NCI-H82 treated with DMSO at 0.1 percent for 48 hours (cell line): Measurements from ENCODE around the gene FRMPD4.
A peak's percentile ranks its signal among the peaks of the same experiment; 100 is the strongest.

Experiments used
- DNase-seq: peaks from one replicate; lab custom pipeline; 2025; ENCODE audit not compliant: unreplicated experiment; lab: John Stamatoyannopoulos, UW

FRMPD4 gene

DNA sequence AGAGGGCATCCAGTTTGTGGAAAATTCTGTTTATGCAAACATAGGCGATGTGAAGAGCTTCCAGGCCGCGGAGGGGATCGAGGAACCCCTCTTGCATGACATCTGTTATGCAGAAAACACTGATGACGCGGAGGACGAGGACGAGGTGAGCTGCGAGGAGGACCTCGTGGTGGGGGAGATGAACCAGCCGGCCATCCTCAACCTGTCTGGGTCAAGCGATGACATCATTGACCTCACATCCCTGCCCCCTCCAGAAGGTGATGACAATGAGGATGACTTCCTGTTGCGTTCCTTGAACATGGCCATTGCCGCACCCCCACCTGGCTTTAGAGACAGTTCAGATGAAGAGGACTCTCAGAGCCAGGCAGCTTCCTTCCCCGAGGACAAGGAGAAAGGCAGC is 578.3 kb downstream of the FRMPD4 start:
- DNase-seq = no peak

DNA sequence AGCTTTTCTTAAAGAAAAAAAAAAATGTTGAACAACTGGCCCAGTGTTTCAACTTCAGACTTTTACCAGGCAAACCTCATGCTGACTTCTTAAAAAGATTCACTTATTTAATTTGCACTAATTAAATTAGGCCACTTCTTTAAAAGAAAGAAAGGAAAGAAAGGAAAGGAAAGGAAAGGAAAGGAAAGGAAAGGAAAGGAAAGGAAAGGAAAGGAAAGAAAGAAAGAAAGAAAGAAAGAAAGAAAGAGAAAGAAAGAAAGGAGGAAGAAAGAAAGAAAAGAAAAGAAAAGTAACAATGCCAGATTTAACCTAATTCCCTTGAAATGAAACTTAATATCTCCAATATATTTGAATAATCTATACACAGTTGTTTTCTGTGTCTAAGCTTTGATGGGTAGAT is 581.6 kb downstream of the FRMPD4 start:
- no peak for DNase-seq

DNA sequence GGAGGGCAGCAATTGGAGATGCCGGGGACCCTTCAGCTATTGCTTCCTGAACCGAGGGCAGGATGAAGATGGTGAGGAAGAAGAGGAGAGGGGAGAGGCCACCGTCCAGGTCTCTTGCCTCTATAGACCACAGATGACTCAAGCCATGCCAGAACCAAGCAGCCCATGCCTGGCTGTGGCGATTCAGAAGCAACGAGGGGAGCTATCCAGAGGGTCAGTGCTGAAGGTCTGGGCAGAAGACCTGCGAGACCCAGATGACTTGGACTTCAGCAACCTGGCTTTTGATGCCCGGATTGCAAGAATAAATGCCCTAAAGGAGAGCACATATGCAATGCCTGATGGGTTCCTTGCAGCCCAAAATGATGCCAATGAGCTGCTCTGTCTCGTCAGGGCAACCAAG is 582.8 kb downstream of the FRMPD4 start:
- DNase-seq = no peak

DNA sequence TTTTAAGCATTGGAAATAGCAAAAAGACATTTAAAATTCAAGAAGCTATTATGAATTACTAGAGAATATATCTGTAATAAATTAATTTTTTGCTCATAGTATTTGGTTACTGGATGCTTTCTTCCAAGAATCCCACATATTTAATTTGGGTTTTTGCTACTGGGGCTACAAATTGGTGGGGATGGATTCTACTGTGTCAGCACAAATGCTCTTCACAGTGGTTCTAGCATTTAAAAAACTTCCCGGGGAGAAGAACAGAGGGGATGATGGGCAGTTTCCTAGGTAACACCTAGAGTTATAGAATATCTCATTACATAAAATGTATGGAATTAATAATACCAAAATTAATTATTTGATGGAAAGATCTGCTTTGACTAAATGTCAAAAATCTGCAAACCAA is 584.0 kb downstream of the FRMPD4 start:
- DNase-seq = no peak

DNA sequence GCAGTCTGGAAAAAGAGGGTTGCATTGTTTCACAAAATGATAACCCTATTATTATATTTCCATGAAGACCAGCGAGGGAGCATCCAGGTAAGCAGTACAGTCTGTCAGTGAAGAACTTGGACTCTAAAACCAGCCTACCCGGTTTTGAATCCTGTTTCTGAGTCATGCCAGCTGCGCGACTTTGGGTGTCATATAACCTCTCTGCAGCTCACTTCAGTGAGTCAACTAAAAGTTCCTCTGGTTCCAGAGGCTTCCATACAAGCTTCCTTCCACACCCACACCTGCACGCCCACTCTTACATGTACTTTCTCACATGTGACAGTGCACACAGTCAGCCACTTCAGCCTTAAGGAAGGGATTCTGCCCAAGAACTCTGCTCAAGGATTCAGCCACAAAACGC is 603.1 kb downstream of the FRMPD4 start:
- no peak for DNase-seq

DNA sequence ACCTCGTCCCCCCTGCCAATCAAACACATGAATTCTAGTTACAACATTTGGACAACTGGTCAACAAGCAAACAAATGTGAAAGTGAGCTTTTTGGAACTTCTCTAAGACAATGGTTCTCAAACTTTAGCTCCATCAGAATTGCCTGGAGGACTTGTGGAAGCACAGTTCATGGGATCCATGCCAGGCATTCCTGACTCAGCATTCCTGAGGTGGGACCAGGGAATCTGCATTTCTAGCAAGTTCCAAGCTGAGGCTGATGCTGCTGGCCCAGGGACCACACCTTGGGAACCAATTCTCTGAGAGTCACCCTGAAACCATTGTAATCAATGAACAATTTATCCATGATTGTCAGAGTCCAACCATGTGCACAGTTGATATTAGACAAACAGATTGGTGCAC is 609.2 kb downstream of the FRMPD4 start:
- DNase-seq = no peak

DNA sequence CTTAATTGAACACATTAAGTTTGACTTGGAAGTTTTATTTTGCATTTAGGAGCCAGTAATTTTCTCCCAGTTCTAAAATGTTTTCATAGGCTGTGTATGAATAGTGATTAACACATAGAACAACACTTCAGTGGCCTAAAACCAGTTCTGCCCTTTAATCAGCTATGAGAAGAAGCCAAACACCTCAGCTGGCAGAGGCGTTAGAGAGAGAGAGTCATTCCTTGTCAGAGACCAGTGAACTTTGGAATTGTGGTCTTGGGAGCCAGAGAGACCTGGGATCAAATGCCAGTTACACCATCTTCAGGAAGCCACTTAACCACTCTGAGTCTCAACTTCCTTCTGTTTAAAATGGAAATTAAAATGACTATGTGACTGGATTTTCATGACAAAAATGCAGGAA is 613.6 kb downstream of the FRMPD4 start:
- DNase-seq = no peak

DNA sequence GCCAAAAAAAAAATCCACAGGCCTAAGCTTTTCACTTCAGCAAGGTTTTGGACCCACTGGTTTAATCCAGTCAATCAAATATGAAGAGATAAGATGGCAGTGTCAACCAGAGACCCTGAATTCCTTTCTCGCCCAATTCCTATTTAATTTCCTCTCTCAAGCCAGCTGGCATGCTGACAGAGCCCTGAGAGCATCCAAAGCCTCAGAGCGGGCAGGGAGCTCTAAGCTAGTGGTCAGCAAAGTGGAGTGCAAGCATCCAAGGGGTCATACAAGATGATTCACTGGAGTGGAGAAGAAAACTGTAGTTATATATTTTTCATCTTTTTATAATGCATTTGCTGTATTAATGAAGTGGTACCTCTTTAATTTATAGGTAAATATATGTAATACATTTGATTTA is 615.1 kb downstream of the FRMPD4 start:
- DNase-seq = no peak

DNA sequence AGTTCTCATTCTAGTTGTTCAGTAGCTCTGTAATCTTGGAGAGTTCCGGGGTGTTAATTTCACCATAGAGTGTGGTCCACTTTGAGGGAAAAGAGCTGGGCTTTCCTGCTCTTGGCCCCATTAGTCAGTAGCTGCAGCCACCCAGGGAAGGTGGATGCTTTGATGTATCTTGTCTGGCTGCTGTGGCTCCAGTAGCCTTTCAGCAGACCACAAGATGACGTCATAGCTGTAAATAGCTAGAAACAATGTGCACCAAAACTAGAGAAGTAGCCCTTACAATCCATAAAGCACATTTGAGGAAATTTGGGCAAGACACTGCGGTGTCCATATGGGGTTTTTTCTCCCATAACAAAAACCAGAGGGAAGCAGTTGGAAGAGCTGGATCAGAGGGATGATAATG is 620.0 kb downstream of the FRMPD4 start:
- no peak for DNase-seq

DNA sequence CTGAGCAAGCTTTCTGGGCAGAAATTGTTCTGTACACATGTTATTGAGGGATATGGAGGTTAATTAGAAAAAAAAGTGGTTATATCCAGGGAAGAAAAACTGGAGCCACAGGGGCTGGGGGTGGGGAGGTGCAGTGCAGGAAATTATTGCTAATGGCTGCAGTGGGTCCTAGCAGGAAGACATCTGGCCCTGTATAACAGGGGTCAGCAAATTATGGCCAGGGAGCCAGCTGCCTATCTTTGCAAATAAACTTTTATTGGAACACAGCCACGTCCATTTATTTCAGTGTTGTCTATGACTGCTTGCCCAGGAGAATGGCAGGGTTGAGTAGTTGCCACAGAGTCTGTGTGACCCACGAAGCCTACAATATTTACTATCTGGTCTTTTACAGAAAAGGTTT is 629.6 kb downstream of the FRMPD4 start:
- DNase-seq = no peak

DNA sequence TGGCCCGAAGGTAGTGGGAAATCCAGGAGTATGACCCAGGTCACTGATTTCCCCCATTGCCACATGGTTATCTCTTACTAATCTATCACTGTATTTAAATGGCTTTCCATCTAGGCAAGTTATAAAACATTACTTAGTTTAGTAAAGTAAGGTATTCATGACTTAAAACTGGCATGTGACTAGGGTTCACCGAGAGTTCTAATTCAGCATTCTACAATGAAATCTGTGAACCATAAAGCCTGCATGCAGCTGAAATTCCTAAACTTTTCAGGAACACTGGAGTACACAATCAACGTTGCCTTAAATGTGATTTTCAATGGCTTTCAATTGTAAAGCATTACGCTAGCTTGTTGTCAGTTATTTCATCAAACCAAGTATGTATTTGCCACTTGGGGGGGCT is 630.2 kb downstream of the FRMPD4 start:
- no peak for DNase-seq

DNA sequence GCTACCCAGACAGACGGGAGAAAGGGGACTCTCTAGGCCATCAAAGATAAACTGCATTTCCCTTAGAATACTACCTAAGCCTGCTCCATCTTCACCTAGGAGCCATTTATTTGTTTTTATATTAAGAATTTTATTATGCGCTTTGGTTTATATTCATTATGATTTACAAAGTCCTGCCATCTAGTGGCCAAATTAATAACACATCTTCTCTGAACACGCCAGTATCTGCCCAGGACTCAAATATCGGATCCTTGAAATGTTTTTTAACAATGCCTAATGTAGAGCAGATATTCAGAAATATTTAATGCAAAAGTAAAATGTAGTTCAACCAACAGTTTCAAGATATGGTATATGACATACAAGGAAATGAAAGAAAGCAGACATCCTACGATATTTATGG is 632.2 kb downstream of the FRMPD4 start:
- DNase-seq = peak; percentile 8

DNA sequence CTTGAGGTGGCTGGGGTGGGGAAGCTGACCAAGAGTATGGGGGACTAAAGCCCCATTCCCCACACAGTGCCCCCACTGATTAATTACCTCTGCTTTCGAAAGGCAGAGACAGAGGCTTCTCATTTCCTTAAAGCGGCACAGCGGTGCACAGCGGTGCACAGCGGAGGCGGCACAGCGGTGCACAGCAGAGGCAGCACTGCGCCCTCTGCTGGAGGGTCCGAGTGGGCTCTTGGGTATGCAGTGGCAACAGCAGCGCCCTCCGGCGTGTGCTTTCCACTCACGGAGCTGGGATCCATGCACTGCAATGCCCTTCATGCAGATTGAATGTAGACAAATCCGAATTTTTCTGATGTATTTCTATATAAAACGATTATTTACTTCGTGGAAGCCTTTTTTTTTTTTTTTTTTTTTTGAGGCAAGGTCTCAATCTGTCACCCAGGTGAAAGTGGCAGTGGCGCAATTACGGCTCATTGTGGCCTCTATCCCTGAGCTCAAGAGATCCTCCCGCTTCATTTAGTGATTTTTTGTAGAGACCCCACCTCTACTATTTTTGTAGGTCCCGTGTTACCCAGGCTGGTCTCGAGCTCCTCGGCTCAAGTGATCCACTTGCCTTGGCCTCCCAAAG is 633.3 kb downstream of the FRMPD4 start:
- DNase-seq = no peak
